PC-3 (cell line): ENCODE data around the gene C5AR2. TPM values are rescaled to one million over a fixed set of nuclear protein-coding genes. Genes with fewer than 3 reads are reported as not detected.
"Not testable (repeated sequence)": the region's sequence is repeated elsewhere in the genome, so short reads cannot be mapped to it uniquely, and the experiment has no call there.

ENCODE experiments used
- ATAC-seq: fragments of 200-7000 bp; cut with Tn5 transposase; 2 replicates; pipeline ENCODE4 v1.9.1; 2020; ENCODE audit warnings: mild to moderate bottlenecking, moderate library complexity
- BruUV-seq: library from RNA; stranded (reverse); fragments of 400-500 nt; replicated peaks from 2 replicates; lab custom pipeline; 2021; lab: Mats Ljungman, UMichigan
- CTCF ChIA-PET: fragments of 300-600 bp; sonication (Branson Sonifier 250); formaldehyde crosslinking; loops from one replicate; lab custom pipeline; 2022; ENCODE audit warnings: antibody characterized with exemption; lab: Charles Lee
- POLR2A ChIA-PET: fragments of 300-600 bp; sonication (Branson Sonifier 250); formaldehyde crosslinking; loops from one replicate; lab custom pipeline; 2022; ENCODE audit warnings: antibody characterized with exemption; ENCODE audit not compliant: unreplicated experiment; lab: Charles Lee
- DNase-seq: peaks from one replicate; pipeline ENCODE4 v3.0.0-alpha.2; 2015
- H2AFZ ChIP-seq: fragments of 300-600 bp; sonication (generic); 2 replicates; pipeline ENCODE4 v1.6.0; 2016; ENCODE audit warnings: antibody characterized with exemption, low read length
- H3F3A ChIP-seq: fragments of 300-600 bp; sonication (generic); one replicate; pipeline ENCODE4 v1.6.0; 2017; ENCODE audit warnings: antibody characterized with exemption, low read length, control low read depth, mild to moderate bottlenecking; ENCODE audit not compliant: unreplicated experiment
- H3K27ac ChIP-seq: fragments of 300-600 bp; sonication (generic); 2 replicates; pipeline ENCODE4 v1.5.1; 2016; ENCODE audit warnings: mild to moderate bottlenecking, low read length
- H3K27me3 ChIP-seq: fragments of 300-600 bp; sonication (generic); 2 replicates; pipeline ENCODE4 v1.6.1; 2016; ENCODE audit warnings: low read length, mixed read lengths
- H3K36me3 ChIP-seq: fragments of 300-600 bp; sonication (generic); 2 replicates; pipeline ENCODE4 v1.6.1; 2016; ENCODE audit warnings: low read depth, mixed run types, low read length, mixed read lengths
- H3K4me1 ChIP-seq: fragments of 300-600 bp; sonication (generic); 2 replicates; pipeline ENCODE4 v1.5.1; 2016; ENCODE audit warnings: low read length; ENCODE audit not compliant: insufficient read depth
- H3K4me2 ChIP-seq: fragments of 300-600 bp; sonication (generic); 2 replicates; pipeline ENCODE4 v1.6.0; 2016; ENCODE audit warnings: low read length
- H3K4me3 ChIP-seq: fragments of 300-600 bp; sonication (generic); 2 replicates; pipeline ENCODE4 v1.5.1; 2016; ENCODE audit warnings: mild to moderate bottlenecking, low read length, mixed read lengths
- H3K79me2 ChIP-seq: fragments of 300-600 bp; sonication (generic); 2 replicates; pipeline ENCODE4 v1.6.1; 2017; ENCODE audit warnings: low read length, mixed read lengths
- H3K9ac ChIP-seq: fragments of 300-600 bp; sonication (generic); 2 replicates; pipeline ENCODE4 v1.6.0; 2016; ENCODE audit warnings: mild to moderate bottlenecking, low read length
- H3K9me2 ChIP-seq: fragments of 300-600 bp; sonication (generic); replicated peaks from 2 replicates; pipeline ENCODE4 v1.6.1; 2016; ENCODE audit warnings: mixed run types, low read length, mixed read lengths
- H3K9me3 ChIP-seq: fragments of 300-600 bp; sonication (generic); 2 replicates; pipeline ENCODE4 v1.6.1; 2016; ENCODE audit warnings: low read length, mixed read lengths
- H4K20me1 ChIP-seq: fragments of 300-600 bp; sonication (generic); 2 replicates; pipeline ENCODE4 v1.6.1; 2016; ENCODE audit warnings: low read length, mixed read lengths
- CTCF ChIP-seq: fragments of 300-600 bp; sonication (generic); conservative IDR thresholded peaks from 2 replicates; pipeline ENCODE4 v1.5.1; 2017; ENCODE audit warnings: antibody characterized with exemption, low read depth, mild to moderate bottlenecking, low read length
- EZH2 ChIP-seq: fragments of 300-600 bp; sonication (generic); IDR thresholded peaks from one replicate; pipeline ENCODE4 v1.6.1; 2017; ENCODE audit warnings: antibody characterized with exemption, mild to moderate bottlenecking, low read length; ENCODE audit not compliant: unreplicated experiment
- EZH2phosphoT487 ChIP-seq: fragments of 300-600 bp; sonication (generic); IDR thresholded peaks from 2 replicates; pipeline ENCODE4 v1.6.1; 2018; ENCODE audit warnings: mild to moderate bottlenecking, antibody characterized with exemption, low read length, borderline replicate concordance
- intact Hi-C: fragments of 100-400 bp; cut with micrococcal nuclease; formaldehyde crosslinking; loops from 2 replicates; pipeline ENCODE4 v1.9.0; 2023
- total RNA-seq: library from RNA; depleted of rRNA; stranded (reverse); fragments of >200 nt; gene quantifications from 2 replicates; pipeline ENCODE4 v1.2.3, GENCODE V29; 2014

C5AR2 gene
- total RNA-seq, 1 experiment from 2014 or later, result not detected

- TF ChIP-seq EZH2phosphoT487 (no peak), EZH2 (no peak), CTCF (no peak)
- Histone ChIP-seq H2AFZ (no peak overlapping the region), H3K27ac (no peak overlapping the region), H3K9ac (no peak overlapping the region), H4K20me1 (no peaks in the 10 kb centered on the region), H3K9me3 (no peaks in the 10 kb centered on the region), H3K79me2 (no peaks in the 10 kb centered on the region), H3K4me3 (no peak overlapping the region), H3F3A (no peaks in the 10 kb centered on the region), H3K36me3 (no peaks in the 10 kb centered on the region), H3K9me2 (no peaks in the 10 kb centered on the region), H3K27me3 (no peaks in the 10 kb centered on the region), H3K4me2 (no peak overlapping the region), H3K4me1 (no peaks in the 10 kb centered on the region)
- no peak for ATAC-seq
- CTCF ChIA-PET, result no interaction called here
- intact Hi-C loops, result no loop called here
- no peak for DNase-seq
- no TSS peak for BruUV-seq
- POLR2A ChIA-PET, result no interaction called here
Observed at GRCh38 chr19:47343194-47343802, 11.3 kb downstream of the C5AR2 start.

- Histone ChIP-seq H3K4me1 (0 out of 2 replicates have a peak, but pooled peaks cover 3% of the 10 kb centered on the region), H2AFZ (no peak overlapping the region), H3K4me3 (no peak overlapping the region), H3K27me3 (no peaks in the 10 kb centered on the region), H4K20me1 (no peaks in the 10 kb centered on the region), H3K9me2 (no peaks in the 10 kb centered on the region), H3K36me3 (no peaks in the 10 kb centered on the region), H3K79me2 (peaks cover 3% of the 10 kb centered on the region), H3K9ac (no peak overlapping the region), H3F3A (no peaks in the 10 kb centered on the region), H3K9me3 (no peaks in the 10 kb centered on the region), H3K27ac (no peak overlapping the region), H3K4me2 (no peak overlapping the region)
- intact Hi-C loops, result no loop called here
- no peak for TF ChIP-seq EZH2phosphoT487
- no peak for TF ChIP-seq EZH2
- no peak for TF ChIP-seq CTCF
- BruUV-seq, result no TSS peak
- ChIA-PET POLR2A (no interaction called here), CTCF (no interaction called here)
- ATAC-seq (no peak), DNase-seq (no peak)
Observed at GRCh38 chr19:47344425-47344824, 12.4 kb downstream of the C5AR2 start.

GRCh38 chr19:47346024-47346423, 14.0 kb downstream of the C5AR2 start:
- H3K36me3 ChIP-seq, H3K9me3 ChIP-seq, H3K9me2 ChIP-seq, H3K4me2 ChIP-seq, CTCF ChIA-PET, H3K4me1 ChIP-seq, DNase-seq, H3F3A ChIP-seq, H3K9ac ChIP-seq, H2AFZ ChIP-seq, POLR2A ChIA-PET, H4K20me1 ChIP-seq, BruUV-seq, H3K27me3 ChIP-seq, ATAC-seq, H3K4me3 ChIP-seq, H3K27ac ChIP-seq: not testable (repeated sequence)
- peaks cover 19% of the 10 kb centered on the region for H3K79me2 ChIP-seq
- intact Hi-C loops, result loop anchor here (5.0 kb wide), 1 partner anchor 39 kb away; the partner anchor contains the start of gene C5AR1
